ENCODE results near the gene IDE. TPM values are rescaled to one million over a fixed set of nuclear protein-coding genes. Genes with fewer than 3 reads are reported as not detected.
"Not testable (repeated sequence)": the region's sequence is repeated elsewhere in the genome, so short reads cannot be mapped to it uniquely, and the experiment has no call there.

Gene IDE
- total and polyA plus RNA-seq, 2 of the 4 experiments (the other 2 are of a cell fraction) = 9.3 to 27.4 TPM

DNA sequence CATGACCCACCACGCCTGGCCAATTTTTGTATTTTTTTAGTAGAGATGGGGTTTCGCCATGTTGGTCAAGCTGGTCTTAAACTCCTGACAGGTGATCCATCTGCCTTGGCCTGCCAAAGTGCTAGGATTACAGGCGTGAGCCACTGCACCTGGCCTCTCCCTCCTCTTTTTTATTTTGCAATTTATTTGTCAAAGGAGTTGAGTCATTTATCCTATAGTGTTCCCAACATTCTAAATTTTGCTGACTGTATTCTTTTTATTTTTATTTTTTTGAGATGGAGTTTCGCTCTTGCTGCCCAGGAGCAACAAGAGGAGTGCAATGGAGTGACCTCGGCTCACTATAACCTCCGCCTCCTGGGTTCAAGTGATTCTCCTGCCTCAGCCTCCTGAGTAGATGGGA is 8.5 kb upstream of the IDE start:
- H3K9me1 ChIP-seq (ENCODE audit: insufficient read depth, low read length); H3K56ac ChIP-seq (ENCODE audit: extremely low read depth, insufficient read depth, low read length); CTCF ChIA-PET; H2BK5ac ChIP-seq (ENCODE audit: low read depth, low read length, poor library complexity, severe bottlenecking); H3K18ac ChIP-seq (ENCODE audit: low read depth, low read length); H4K20me1 ChIP-seq (ENCODE audit: insufficient read depth, low read length); H2BK20ac ChIP-seq (ENCODE audit: low read depth, low read length); H3K4me1 ChIP-seq (ENCODE audit: control insufficient read depth, insufficient read depth, low read length); H4K5ac ChIP-seq (ENCODE audit: low read depth, low read length); H2BK15ac ChIP-seq (ENCODE audit: low read depth, low read length); H2AFZ ChIP-seq (replicated peaks; ENCODE audit: low read length, poor library complexity); H2BK120ac ChIP-seq (ENCODE audit: low read depth, low read length); dilution Hi-C loops (cut with HindIII; ENCODE audit: low sequenced_read_pairs, unreplicated experiment); H3K4me2 ChIP-seq (ENCODE audit: low read depth, low read length); H2AK5ac ChIP-seq (ENCODE audit: low read depth, low read length); H2AK9ac ChIP-seq (replicated peaks; ENCODE audit: low read depth, low read length, poor library complexity); H3K36me3 ChIP-seq (ENCODE audit: control insufficient read depth, insufficient read depth, low read length); H3K27ac ChIP-seq (ENCODE audit: insufficient read depth, low read length); H3K4me3 ChIP-seq (ENCODE audit: insufficient read depth, low read depth, low read length); intact Hi-C loops (cut with micrococcal nuclease); H3K23ac ChIP-seq (ENCODE audit: low read depth, low read length); DNase-seq; in situ Hi-C loops (cut with MboI; ENCODE audit: low sequenced_read_pairs); H4K8ac ChIP-seq (ENCODE audit: low read depth in 2 of 2, low read length in 2 of 2); H3K27me3 ChIP-seq (ENCODE audit: control insufficient read depth, insufficient read depth, low read length); H3K79me1 ChIP-seq (ENCODE audit: low read depth in 1 of 2, low read length in 2 of 2); POLR2A ChIA-PET (ENCODE audit: unreplicated experiment); BruUV-seq (replicated peaks); H3K4ac ChIP-seq (ENCODE audit: low read depth, low read length); H3K9ac ChIP-seq (ENCODE audit: low read depth, low read length); H3K14ac ChIP-seq (replicated peaks; ENCODE audit: low read depth, low read length); H3K9me3 ChIP-seq (ENCODE audit: control insufficient read depth, insufficient read depth, low read length); H4K91ac ChIP-seq (ENCODE audit: insufficient read depth, low read depth, low read length); ATAC-seq (ENCODE audit: low read depth): not testable (repeated sequence)
- 100% methylated on average over 1 of the region's 6 CpGs; no CpG with 5 or more reads in 1 of the 2 experiments for WGBS, 2 experiments (ENCODE audit: extremely low coverage in 2 of 2, insufficient read length in 1 of 2)
- TF ChIP-seq MAFK (IDR thresholded peaks at IDR 0.05; ENCODE audit: low read depth, low read length) = peak; percentile 35; the same call in 1 of the 2 replicates
